HepG2 (cell line): ENCODE measurements around the gene TANC1. TPM values are rescaled to one million over a fixed set of nuclear protein-coding genes. Genes with fewer than 3 reads are reported as not detected.

Experiments
- ATAC-seq: fragments of 200-7000 bp; cut with Tn5 transposase; 3 replicates; pipeline ENCODE4 v1.9.1; 2020; ENCODE audit warnings: mild to moderate bottlenecking, moderate library complexity
- BruUV-seq: library from RNA; stranded (reverse); fragments of 400-500 nt; replicated peaks from 2 replicates; lab custom pipeline; 2021; lab: Mats Ljungman, UMichigan
- CTCF ChIA-PET: fragments of 300-600 bp; formaldehyde crosslinking; extraction: SDS; loops from one replicate; lab custom pipeline; 2021; ENCODE audit warnings: low total read pairs, inconsistent platforms, low intra/inter-chr PET ratio; lab: Yijun Ruan, JAX
- POLR2A ChIA-PET: fragments of 350-600 bp; sonication (Branson Sonifier 250); formaldehyde crosslinking; loops from one replicate; lab custom pipeline; 2020; ENCODE audit warnings: antibody characterized with exemption, inconsistent platforms; lab: Yijun Ruan, JAX
- DNase-seq: peaks from one replicate; pipeline ENCODE4 v3.0.0-alpha.2; 2015; ENCODE audit warnings: low spot score
- FAIRE-seq: peaks from 3 replicates; lab custom pipeline; 2011; peaks lifted over from hg19 to GRCh38; lab: Jason Lieb, UNC
- H2AFZ ChIP-seq: one replicate; pipeline ENCODE4 v1.6.1; 2011; ENCODE audit warnings: low read length, inconsistent platforms
- H3K27ac ChIP-seq: fragments of 300-600 bp; 3 replicates; pipeline ENCODE4 v1.8.0; 2011; ENCODE audit warnings: mixed run types, mild to moderate bottlenecking, mixed read lengths, low read length, inconsistent platforms; ENCODE audit not compliant: insufficient read depth; ENCODE audit errors: extremely low read length
- H3K27me3 ChIP-seq, 2 experiments: fragments of 200-600 bp in 1 of 2; 2 replicates in 1 of 2; 3 replicates in 1 of 2; pipeline versions ENCODE4 v1.6.0 to v1.8.0; 2011; ENCODE audit warnings: low read length in 2 of 2, mild to moderate bottlenecking in 2 of 2, moderate library complexity in 2 of 2, inconsistent platforms in 1 of 2; ENCODE audit not compliant: insufficient read depth in 2 of 2, control insufficient read depth in 1 of 2
- H3K36me3 ChIP-seq, 2 experiments: fragments of 200-600 bp in 1 of 2; replicated peaks in 1 of 2; 2 replicates in 1 of 2; 3 replicates in 1 of 2; pipeline versions ENCODE4 v1.5.1 to v1.8.0; 2011; ENCODE audit warnings: low read length in 2 of 2, inconsistent platforms in 1 of 2; ENCODE audit not compliant: insufficient read depth in 2 of 2, control insufficient read depth in 1 of 2
- H3K4me1 ChIP-seq: 2 replicates; pipeline ENCODE4 v1.5.1; 2012; ENCODE audit warnings: low read length, inconsistent platforms; ENCODE audit not compliant: insufficient read depth
- H3K4me2 ChIP-seq: 2 replicates; pipeline ENCODE4 v1.6.0; 2011; ENCODE audit warnings: low read depth, low read length, inconsistent platforms
- H3K4me3 ChIP-seq, 3 experiments: fragments of 200-600 bp in 1 of 3; sonication (generic), shearing (Covaris generic) in 1 of 3; replicated peaks in 1 of 3; 2 replicates each; pipeline ENCODE4 v1.5.1; 2011 to 2016; ENCODE audit warnings: low read length in 3 of 3, inconsistent platforms in 2 of 3, low read depth in 2 of 3, mild to moderate bottlenecking in 2 of 3, control low read depth in 1 of 3, mixed read lengths in 1 of 3; ENCODE audit not compliant: insufficient read depth in 1 of 3
- H3K79me2 ChIP-seq: one replicate; pipeline ENCODE4 v1.6.1; 2011; ENCODE audit warnings: low read length, inconsistent platforms; ENCODE audit not compliant: insufficient read depth
- H3K9ac ChIP-seq: 2 replicates; pipeline ENCODE4 v1.6.0; 2011; ENCODE audit warnings: mild to moderate bottlenecking, low read depth, low read length, inconsistent platforms; ENCODE audit not compliant: insufficient read depth
- H3K9me3 ChIP-seq: 2 replicates; pipeline ENCODE4 v1.5.1; 2012; ENCODE audit warnings: mild to moderate bottlenecking, low read length
- H4K20me1 ChIP-seq: 2 replicates; pipeline ENCODE4 v1.6.0; 2011; ENCODE audit warnings: inconsistent platforms, mild to moderate bottlenecking, low read length, moderate library complexity; ENCODE audit not compliant: insufficient read depth
- CHD4 ChIP-seq: fragments of 200-600 bp; sonication (generic); IDR thresholded peaks from 2 replicates; pipeline ENCODE4 v1.7.0; 2017; ENCODE audit warnings: mild to moderate bottlenecking, low read length, borderline replicate concordance
- FOXA1 ChIP-seq, 2 experiments: fragments of 450-650 bp in 1 of 2; sonication (generic) in 1 of 2; formaldehyde crosslinking in 1 of 2; IDR thresholded peaks; 2 replicates each; pipeline versions ENCODE4 v1.4.0 to v1.6.1; 2016 to 2020; ENCODE audit warnings: missing genetic modification reagents in 1 of 2
- FOXC1 ChIP-seq: sonication (generic); formaldehyde crosslinking; IDR thresholded peaks from 2 replicates; pipeline ENCODE4 v1.8.0; 2022; ENCODE audit warnings: mild to moderate bottlenecking, missing genetic modification reagents, borderline replicate concordance
- GLI4 ChIP-seq: sonication (generic); formaldehyde crosslinking; IDR thresholded peaks from 2 replicates; pipeline ENCODE4 v1.5.1; 2020; ENCODE audit warnings: missing genetic modification reagents, mild to moderate bottlenecking, moderate library complexity, borderline replicate concordance
- HNF1B ChIP-seq: sonication (generic); formaldehyde crosslinking; IDR thresholded peaks from 2 replicates; pipeline ENCODE4 v1.5.1; 2020; ENCODE audit warnings: mild to moderate bottlenecking, moderate library complexity, missing genetic modification reagents
- LBX2 ChIP-seq: sonication (generic); formaldehyde crosslinking; IDR thresholded peaks from 2 replicates; pipeline ENCODE4 v1.5.0; 2020; ENCODE audit warnings: missing genetic modification reagents, mild to moderate bottlenecking, borderline replicate concordance
- MEF2D ChIP-seq: sonication (generic); formaldehyde crosslinking; IDR thresholded peaks from 2 replicates; pipeline ENCODE4 v1.5.1; 2020; ENCODE audit warnings: mild to moderate bottlenecking, missing genetic modification reagents
- SIX1 ChIP-seq: sonication (generic); formaldehyde crosslinking; IDR thresholded peaks from 2 replicates; pipeline ENCODE4 v1.4.0; 2020; ENCODE audit warnings: missing genetic modification reagents, borderline replicate concordance
- SMAD9 ChIP-seq: sonication (generic); formaldehyde crosslinking; IDR thresholded peaks from 2 replicates; pipeline ENCODE4 v1.5.1; 2020; ENCODE audit warnings: mild to moderate bottlenecking, missing genetic modification reagents
- SOX5 ChIP-seq: IDR thresholded peaks from 2 replicates; pipeline ENCODE4 v1.6.1; 2016; ENCODE audit warnings: borderline replicate concordance
- ZBTB2 ChIP-seq: sonication (generic); formaldehyde crosslinking; IDR thresholded peaks from 2 replicates; pipeline ENCODE4 v1.8.0; 2022; ENCODE audit warnings: low read depth, missing genetic modification reagents
- ZBTB46 ChIP-seq: sonication (generic); formaldehyde crosslinking; IDR thresholded peaks from 2 replicates; pipeline ENCODE4 v1.4.0; 2020; ENCODE audit warnings: mild to moderate bottlenecking, missing genetic modification reagents, borderline replicate concordance
- ZMYM4 ChIP-seq: sonication (generic); formaldehyde crosslinking; IDR thresholded peaks from 2 replicates; pipeline ENCODE4 v1.8.1; 2023; ENCODE audit warnings: mild to moderate bottlenecking, missing genetic modification reagents
- ZNF264 ChIP-seq: sonication (generic); formaldehyde crosslinking; IDR thresholded peaks from 2 replicates; pipeline ENCODE4 v1.4.0; 2020; ENCODE audit warnings: missing genetic modification reagents
- WGBS: methylation state at CpG from one replicate; pipeline ENCODE4 v1.1.6; 2017; ENCODE audit warnings: low lambda C conversion rate; 5-methylcytosine and 5-hydroxymethylcytosine counted together
- in situ Hi-C: cut with HindIII; loops from 2 replicates; pipeline ENCODE4 v1.10.0; 2017; ENCODE audit warnings: low pct_unique_long_range_greater_than_20kb; ENCODE audit not compliant: extremely low pct_ligation_motif_present
- intact Hi-C: fragments of 100-400 bp; cut with micrococcal nuclease; formaldehyde crosslinking; loops from one replicate; pipeline ENCODE4 v1.10.0; 2022; ENCODE audit not compliant: unreplicated experiment
- polyA plus RNA-seq, 8 experiments: library from polyadenylated mRNA; depleted of rRNA in 3 of 8; stranded (reverse) in 7 of 8; unstranded in 1 of 8; fragments of >200 nt; fragmentation: Illumina TruSeq in 4 of 8; extraction: Trizol in 4 of 8; gene quantifications; 2 replicates each; pipeline versions ENCODE4 v1.2.1 to v1.2.3, GENCODE V29; 2011 to 2016; ENCODE audit warnings: low read depth in 4 of 8, missing spikeins in 1 of 8, mixed read lengths in 1 of 8; ENCODE audit not compliant: insufficient read depth in 1 of 8
- total RNA-seq, 5 experiments: library from RNA; depleted of rRNA; stranded (reverse); fragments of >200 nt; fragmentation: Illumina TruSeq; extraction: Trizol; gene quantifications; 2 replicates each; pipeline ENCODE4 v1.2.3, GENCODE V29; 2016; ENCODE audit warnings: low read depth in 1 of 5
- TF ChIP-seq, protein P1 (sequence below): IDR thresholded peaks from 2 replicates; pipeline ENCODE4 v1.6.1; 2012; ENCODE audit warnings: low read depth, low read length, improper control_type of control experiment

TANC1 gene
- total and polyA plus RNA-seq, 2 of the 13 experiments (the other 11 are each of a cell fraction or from before 2014, with no cell fraction given), result 2.3 to 5.6 TPM

- TF ChIP-seq ZBTB2 (CRISPR knock-in tag) (no peak), ZBTB46 (CRISPR knock-in tag) (no peak), HNF1B (CRISPR knock-in tag) (no peak)
These were observed 100.8 kb downstream of the TANC1 start (continued) for GRCh38 chr2:159069229-159069628.

DNA sequence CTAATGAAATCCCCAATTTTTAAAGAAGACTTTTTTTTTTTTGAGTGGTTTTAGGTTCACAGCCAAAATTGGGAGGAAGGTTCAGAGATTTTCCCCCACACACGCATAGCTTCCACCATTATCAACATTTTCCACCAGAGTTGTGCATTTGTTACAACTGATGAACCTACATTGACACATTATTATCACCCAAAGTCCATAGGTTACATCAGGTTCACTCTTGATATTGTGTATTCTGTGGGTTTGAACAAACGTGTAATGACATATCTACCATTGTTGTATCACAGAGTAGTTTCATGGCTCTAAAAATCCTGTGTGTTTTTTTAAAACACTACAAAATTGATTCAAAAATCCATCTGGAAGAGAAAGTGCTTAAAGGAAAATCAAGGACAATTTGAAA, 101.8 kb downstream of the TANC1 start:
- Histone ChIP-seq H3K4me2 (no peak overlapping the region), H3K9me3 (no peaks in the 10 kb centered on the region), H3K4me1 (peaks cover 26% of the 10 kb centered on the region), H3K27ac (no peak overlapping the region), H3K9ac (no peak overlapping the region), H3K36me3 (no peaks in the 10 kb centered on the region), H3K4me3 (no peak overlapping the region), H3K27me3 (no peaks in the 10 kb centered on the region), H2AFZ (no peak overlapping the region), H4K20me1 (no peaks in the 10 kb centered on the region), H3K79me2 (no peaks in the 10 kb centered on the region)
- in situ Hi-C loops, result no loop called here
- ChIA-PET POLR2A (no interaction called here), CTCF (no interaction called here)
- no TSS peak for BruUV-seq
- intact Hi-C loops, result no loop called here
- FAIRE-seq (no peak), ATAC-seq (peak; percentile 73), DNase-seq (peak; percentile 75)
- WGBS, result 20% methylated on average over 2 of the region's 2 CpGs
- TF ChIP-seq GLI4 (CRISPR knock-in tag), result no peak
- peak; percentile 30; the same call in 1 of the 2 replicates for TF ChIP-seq SOX5
- 0 out of 2 replicates have a peak, but pooled peaks have one; percentile 16 for TF ChIP-seq CHD4
- TF ChIP-seq FOXC1, result no peak
- no peak for TF ChIP-seq MEF2D (CRISPR knock-in tag)
- no peak for TF ChIP-seq SMAD9
- TF ChIP-seq SIX1 (CRISPR knock-in tag), result no peak
- TF ChIP-seq, protein P1, sequence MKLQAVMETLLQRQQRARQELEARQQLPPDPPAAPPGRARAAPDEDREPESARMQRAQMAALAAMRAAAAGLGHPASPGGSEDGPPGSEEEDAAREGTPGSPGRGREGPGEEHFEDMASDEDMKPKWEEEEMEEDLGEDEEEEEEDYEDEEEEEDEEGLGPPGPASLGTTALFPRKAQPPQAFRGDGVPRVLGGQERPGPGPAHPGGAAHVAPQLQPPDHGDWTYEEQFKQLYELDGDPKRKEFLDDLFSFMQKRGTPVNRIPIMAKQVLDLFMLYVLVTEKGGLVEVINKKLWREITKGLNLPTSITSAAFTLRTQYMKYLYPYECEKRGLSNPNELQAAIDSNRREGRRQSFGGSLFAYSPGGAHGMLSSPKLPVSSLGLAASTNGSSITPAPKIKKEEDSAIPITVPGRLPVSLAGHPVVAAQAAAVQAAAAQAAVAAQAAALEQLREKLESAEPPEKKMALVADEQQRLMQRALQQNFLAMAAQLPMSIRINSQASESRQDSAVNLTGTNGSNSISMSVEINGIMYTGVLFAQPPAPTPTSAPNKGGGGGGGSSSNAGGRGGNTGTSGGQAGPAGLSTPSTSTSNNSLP, result peak; percentile 52; the same call in 1 of the 2 replicates
- no peak for TF ChIP-seq ZNF264
- TF ChIP-seq LBX2 (CRISPR knock-in tag), result no peak
- peak; percentile 14; the same call in 1 of the 2 replicates for TF ChIP-seq ZMYM4 (CRISPR knock-in tag)
- TF ChIP-seq FOXA1 (IDR thresholded peaks at IDR 0.05), result no peak
- 0 out of 2 replicates have a peak, but pooled peaks have one; percentile 37 for TF ChIP-seq FOXA1 (CRISPR knock-in tag; IDR thresholded peaks at IDR 0.05)
